D721Med (cell line): ENCODE results near the gene ABCD2.
"Not testable (repeated sequence)": the region's sequence is repeated elsewhere in the genome, so short reads cannot be mapped to it uniquely, and the experiment has no call there.

ENCODE experiments used
- DNase-seq: peaks from one replicate; pipeline ENCODE4 v3.0.0; 2011; ENCODE audit warnings: low spot score; ENCODE audit not compliant: insufficient read length
- FAIRE-seq: peaks from 2 replicates; lab custom pipeline; 2011; peaks lifted over from hg19 to GRCh38; lab: Jason Lieb, UNC
- TF ChIP-seq, protein P1 (sequence below): IDR thresholded peaks from 2 replicates; pipeline ENCODE4 v1.5.1; 2012; ENCODE audit warnings: mild to moderate bottlenecking, control low read depth; ENCODE audit not compliant: insufficient read depth; ENCODE audit errors: missing control alignments

Gene ABCD2

GRCh38 chr12:39632670-39633069, 13.1 kb upstream of the ABCD2 start:
- DNase-seq (no peak), FAIRE-seq (no peak)
- TF ChIP-seq, protein P1, sequence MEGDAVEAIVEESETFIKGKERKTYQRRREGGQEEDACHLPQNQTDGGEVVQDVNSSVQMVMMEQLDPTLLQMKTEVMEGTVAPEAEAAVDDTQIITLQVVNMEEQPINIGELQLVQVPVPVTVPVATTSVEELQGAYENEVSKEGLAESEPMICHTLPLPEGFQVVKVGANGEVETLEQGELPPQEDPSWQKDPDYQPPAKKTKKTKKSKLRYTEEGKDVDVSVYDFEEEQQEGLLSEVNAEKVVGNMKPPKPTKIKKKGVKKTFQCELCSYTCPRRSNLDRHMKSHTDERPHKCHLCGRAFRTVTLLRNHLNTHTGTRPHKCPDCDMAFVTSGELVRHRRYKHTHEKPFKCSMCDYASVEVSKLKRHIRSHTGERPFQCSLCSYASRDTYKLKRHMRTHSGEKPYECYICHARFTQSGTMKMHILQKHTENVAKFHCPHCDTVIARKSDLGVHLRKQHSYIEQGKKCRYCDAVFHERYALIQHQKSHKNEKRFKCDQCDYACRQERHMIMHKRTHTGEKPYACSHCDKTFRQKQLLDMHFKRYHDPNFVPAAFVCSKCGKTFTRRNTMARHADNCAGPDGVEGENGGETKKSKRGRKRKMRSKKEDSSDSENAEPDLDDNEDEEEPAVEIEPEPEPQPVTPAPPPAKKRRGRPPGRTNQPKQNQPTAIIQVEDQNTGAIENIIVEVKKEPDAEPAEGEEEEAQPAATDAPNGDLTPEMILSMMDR, result no peak

DNA sequence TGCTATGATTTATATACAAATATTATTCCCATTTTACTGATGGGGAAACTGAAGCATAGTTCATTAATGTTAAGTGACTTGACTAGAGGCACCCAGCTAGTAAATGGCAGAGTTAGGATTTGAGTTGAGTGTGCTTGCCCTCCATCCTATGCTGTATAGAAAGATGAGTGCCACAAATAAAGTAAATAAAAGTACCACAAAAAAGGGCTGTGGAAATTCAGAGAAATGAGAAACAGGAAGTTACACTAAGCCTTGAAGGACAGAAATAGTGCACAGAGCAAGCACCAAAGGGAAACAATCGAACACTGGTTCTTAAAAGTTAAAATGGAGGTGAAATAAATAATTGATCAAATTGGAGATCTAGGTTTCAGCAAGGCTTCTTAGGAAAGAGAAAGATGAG, 9.2 kb upstream of the ABCD2 start:
- FAIRE-seq (no peak), DNase-seq (no peak)
- TF ChIP-seq, protein P1, result no peak

DNA sequence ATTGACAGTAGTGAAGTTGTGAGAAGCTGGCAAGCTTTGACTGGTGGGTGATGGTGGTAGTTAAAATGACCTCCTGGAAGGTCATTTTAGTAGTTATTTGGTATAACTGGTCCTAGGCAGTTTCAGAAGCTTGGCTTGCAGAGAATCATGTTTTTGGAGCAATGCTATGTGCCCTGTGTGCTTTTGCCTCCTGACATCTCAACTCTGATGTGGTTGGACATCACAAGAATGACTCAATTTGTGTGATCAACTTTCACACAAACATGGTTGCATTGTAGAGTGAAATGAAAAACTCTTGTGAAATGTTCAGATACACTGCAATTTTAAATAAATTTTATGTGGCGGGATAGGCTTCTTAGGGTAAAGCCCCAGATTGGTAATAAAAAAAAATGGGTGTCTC, 8.3 kb upstream of the ABCD2 start:
- no peak for FAIRE-seq

GRCh38 chr12:39626033-39626814, 6.6 kb upstream of the ABCD2 start:
- DNase-seq (no peak), FAIRE-seq (no peak)
- TF ChIP-seq, protein P1, result no peak

More for the DNA sequence above, 8.3 kb upstream of the ABCD2 start:
- TF ChIP-seq, protein P1, result no peak
- no peak for DNase-seq

DNA sequence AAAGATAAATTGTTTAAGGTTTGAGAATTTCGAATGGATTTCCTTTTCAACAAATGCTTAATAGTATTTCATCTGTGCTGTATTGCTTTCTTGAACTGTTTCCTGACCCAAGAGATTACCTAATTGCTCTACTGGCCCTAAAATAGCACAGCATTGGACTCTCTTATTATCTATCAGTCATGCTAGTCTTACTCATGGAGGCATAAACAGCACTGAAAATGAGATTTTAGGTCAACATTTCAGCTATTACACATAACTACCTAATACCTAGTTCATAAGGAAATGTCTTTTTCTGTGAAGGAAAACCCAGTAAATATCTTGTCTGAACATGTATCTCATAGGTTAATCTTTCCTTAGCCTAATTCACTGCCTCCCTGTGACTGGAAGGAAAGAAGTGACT, 4.3 kb upstream of the ABCD2 start:
- TF ChIP-seq, protein P1, result no peak
- DNase-seq (no peak), FAIRE-seq (no peak)

GRCh38 chr12:39623160-39623559, 3.6 kb upstream of the ABCD2 start:
- not testable (repeated sequence) for DNase-seq, FAIRE-seq

DNA sequence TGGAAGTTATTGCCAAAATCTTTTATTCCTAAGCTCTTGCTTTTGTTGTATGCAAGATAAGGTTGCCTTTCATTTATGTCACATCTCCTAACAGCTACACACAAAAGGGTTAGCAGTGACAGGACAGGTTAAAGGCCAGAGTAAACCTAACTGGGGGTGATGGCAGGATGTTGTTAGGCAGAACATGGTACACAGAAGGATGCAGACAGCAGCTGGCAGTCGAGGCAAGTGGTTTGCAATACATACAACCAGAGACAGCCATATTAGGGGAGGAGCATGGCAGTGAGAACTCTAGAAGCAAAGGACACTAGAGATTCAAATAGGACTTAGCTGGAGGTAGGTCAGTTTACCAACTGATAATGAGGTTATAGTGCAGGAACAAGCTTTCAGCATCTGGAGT, 2.7 kb upstream of the ABCD2 start:
- DNase-seq, result no peak
- FAIRE-seq, result no peak
- TF ChIP-seq, protein P1, result no peak
